G401.6 (cell line): ENCODE results near the gene MACIR.

Source experiments
- FAIRE-seq: peaks from 2 replicates; lab custom pipeline; 2012; peaks lifted over from hg19 to GRCh38; lab: Jason Lieb, UNC

Gene MACIR

GRCh38 chr5:103293099-103293498, 34.5 kb downstream of the MACIR start:
- no peak for FAIRE-seq

GRCh38 chr5:103293719-103294118, 35.2 kb downstream of the MACIR start:
- FAIRE-seq: no peak

- no peak for FAIRE-seq
These were observed 36.3 kb downstream of the MACIR start for GRCh38 chr5:103294906-103295305.

GRCh38 chr5:103295424-103295823, 36.9 kb downstream of the MACIR start:
- FAIRE-seq: no peak

- no peak for FAIRE-seq
These were observed 37.3 kb downstream of the MACIR start for GRCh38 chr5:103295871-103296270.

- FAIRE-seq: no peak
These were observed 39.6 kb downstream of the MACIR start for GRCh38 chr5:103298117-103298516.

GRCh38 chr5:103298607-103299188, 40.1 kb downstream of the MACIR start:
- no peak for FAIRE-seq

GRCh38 chr5:103305809-103306208, 47.2 kb downstream of the MACIR start:
- FAIRE-seq: no peak

GRCh38 chr5:103307470-103307869, 48.9 kb downstream of the MACIR start:
- no peak for FAIRE-seq

- FAIRE-seq: no peak
These were observed 50.2 kb downstream of the MACIR start for GRCh38 chr5:103308774-103309173.

GRCh38 chr5:103313056-103313455, 54.5 kb downstream of the MACIR start:
- no peak for FAIRE-seq

- FAIRE-seq: no peak
These were observed 56.9 kb downstream of the MACIR start for GRCh38 chr5:103315455-103315854.

- no peak for FAIRE-seq
These were observed 68.9 kb downstream of the MACIR start for GRCh38 chr5:103327451-103327850.

- FAIRE-seq: no peak
These were observed 69.3 kb downstream of the MACIR start for GRCh38 chr5:103327893-103328292.
